HG03342 (cell line): Measurements from ENCODE around the gene GCH1.
"Not testable (repeated sequence)": the region's sequence is repeated elsewhere in the genome, so short reads cannot be mapped to it uniquely, and the experiment has no call there.

Source experiments
- ATAC-seq: cut with Tn5 transposase; IDR thresholded peaks from one replicate; pipeline ENCODE4 v1.9.1; 2021; ENCODE audit warnings: mild to moderate bottlenecking, moderate library complexity; ENCODE audit not compliant: unreplicated experiment

GCH1 gene

DNA sequence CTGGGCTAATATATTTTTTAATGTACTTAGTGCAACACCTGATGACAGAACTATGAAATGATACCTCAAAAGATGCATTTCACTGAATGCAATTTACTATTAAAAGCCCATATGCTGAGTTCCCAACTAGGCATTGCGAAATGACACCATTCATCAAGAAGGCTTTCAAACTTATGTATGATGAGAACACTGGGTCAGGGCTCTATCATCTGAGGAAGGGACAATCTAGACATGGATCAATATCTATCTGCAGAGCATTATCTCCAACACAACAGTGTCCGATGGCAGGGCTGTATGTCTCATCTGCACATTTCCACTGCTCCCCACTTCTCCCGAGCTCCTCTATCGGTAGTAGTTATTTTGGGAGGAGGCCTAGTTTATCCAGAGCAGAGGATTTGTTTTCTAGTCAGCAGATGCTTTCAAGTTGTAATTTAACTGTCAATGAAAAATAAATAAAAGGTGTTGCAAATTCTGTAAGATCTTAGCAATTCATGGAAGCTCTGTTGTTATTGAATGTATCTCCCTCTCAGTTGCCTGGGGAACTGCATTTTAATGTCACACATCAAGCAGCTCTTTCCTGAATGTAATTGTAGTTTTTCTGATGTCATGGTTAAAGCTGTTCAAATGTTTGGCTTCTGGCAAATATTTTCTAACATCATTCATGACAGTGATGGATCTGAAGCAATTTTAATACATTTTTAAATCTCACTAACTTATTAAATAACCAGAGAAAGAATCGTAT, 7.4 kb upstream of the GCH1 start:
- ATAC-seq: no peak

DNA sequence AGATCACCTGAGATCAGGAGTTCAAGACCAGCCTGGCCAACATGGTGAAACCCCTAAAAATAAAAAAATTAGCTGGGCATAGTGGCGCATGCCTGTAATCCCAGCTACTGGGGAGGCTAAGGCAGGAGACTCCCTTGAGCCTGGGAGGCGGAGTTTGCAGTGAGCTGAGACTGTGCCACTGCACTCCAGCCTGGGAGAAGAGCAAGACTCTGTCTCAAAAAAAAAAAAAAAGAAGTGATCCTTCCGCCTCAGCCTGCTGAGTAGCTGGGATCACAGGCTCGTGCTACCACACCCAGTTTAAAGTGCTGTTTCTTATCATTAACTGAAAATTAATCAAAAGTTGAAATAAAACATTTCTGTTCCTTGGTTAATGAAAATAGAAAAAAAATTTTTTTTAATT, 6.3 kb upstream of the GCH1 start:
- not testable (repeated sequence) for ATAC-seq

DNA sequence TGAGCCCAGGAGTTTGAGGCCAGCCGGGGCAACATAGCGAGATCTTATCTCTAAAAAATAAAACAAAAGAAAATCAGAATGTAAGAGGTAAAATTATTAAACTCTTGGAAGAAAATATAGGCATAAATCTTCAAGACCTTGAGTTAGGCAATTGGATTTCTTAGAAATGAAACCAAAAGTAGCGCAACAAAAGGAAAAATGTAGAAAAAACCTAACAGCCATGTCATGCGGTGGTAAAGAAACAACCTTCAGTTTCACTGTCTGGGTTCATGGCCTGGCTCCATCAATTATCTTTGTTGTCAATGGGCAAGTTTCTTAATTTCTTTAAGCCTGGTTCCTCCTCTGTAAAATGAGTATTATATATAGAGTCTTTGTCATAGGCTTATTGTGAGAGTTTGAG, 5.6 kb upstream of the GCH1 start:
- ATAC-seq: no peak

DNA sequence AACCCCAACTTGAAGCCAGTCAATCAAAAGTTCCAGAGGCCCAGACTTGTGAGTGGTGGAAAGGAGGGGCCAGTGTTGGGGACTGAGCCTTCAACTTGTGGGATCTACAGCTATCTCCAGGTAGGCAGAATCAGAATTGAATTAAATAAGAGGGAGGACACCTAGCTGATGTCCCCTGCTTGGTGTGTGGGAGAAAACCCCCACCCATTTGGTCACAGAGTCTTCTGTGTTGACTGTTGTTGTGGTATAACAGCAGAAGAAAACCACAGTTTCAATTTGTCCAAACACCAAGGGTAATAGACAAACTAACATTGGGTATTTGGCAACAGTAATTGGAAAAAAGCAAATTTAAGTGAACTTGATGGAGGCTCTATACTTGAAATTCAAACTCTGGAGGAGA, 3.4 kb upstream of the GCH1 start:
- ATAC-seq: no peak

DNA sequence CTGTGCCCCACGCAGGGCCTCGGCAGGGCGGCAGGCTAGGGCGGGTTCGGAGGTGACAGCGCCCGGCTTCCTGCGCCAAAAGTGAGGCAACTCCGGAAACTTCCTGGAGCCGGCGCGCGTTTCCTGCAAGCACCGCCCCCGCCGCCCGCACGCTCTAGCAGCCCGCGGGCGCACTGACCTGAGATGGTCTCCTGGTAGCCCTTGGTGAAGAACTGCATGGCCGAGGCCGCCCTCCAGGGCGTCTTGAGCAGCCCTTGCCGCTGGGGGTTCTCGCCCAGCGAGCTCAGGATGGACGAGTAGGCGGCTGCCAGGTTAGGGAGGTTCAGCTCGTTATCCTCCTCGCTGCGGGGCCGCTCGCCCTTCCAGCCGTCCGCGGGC, 494 bp downstream of the GCH1 start:
- peak; percentile 54 for ATAC-seq

DNA sequence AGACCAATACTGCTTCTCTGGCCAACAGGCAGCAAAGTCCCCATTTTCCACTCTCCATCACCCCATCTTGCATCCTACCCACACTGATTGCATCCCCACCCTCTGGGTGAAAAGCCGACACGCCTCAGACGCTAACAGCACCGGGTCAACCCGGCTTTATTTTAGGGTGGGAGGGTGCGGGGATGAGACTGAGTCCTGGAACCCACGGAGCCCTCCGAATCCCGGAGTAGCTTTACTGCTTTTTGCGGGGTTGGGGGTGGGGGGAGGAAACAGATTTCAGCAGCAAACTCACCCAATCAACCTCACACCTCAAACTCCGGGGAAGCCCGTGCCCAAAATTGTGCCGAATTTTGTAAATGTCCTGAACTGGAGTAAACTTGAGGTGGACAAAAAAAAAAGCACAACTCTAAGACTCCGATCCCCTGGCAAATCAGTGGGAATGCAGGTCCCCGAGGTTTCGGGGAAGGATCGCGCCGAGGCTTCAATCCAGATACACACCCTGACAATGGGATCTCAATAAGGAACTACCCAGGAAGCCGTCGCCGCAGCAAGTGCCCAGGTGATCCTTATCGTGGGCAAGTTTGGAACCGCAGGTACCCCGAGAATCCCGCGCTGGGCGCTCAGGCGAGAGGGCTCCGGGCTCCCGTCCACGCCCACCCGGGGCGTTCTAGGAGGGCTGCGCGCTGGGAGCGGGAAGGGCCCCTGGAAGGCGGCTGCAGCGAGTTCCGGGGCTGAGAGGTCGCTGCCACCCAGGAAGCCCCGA, 1.1 kb downstream of the GCH1 start:
- ATAC-seq: no peak

DNA sequence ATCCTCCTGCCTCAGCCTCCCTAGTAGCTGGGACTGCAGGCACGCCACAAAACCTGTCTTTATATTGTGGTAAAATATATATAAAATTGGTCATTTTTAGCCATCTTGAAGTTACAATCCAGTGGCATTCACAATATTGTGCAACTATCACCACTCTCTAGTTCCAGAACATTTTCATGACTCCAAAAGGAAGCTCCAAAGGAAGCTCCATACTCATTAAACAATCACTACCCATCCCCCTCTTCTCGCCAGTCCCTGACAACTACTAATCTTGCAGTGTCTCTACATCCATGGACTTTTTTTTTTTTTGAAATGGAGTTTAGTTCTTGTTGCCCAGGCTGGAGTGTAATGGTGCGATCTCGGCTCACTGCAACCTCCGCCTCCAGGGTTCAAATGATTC, 3.1 kb downstream of the GCH1 start:
- no peak for ATAC-seq

GRCh38 chr14:54897809-54898555, 4.6 kb downstream of the GCH1 start:
- not testable (repeated sequence) for ATAC-seq

GRCh38 chr14:54895683-54896082, 6.9 kb downstream of the GCH1 start:
- ATAC-seq: no peak

DNA sequence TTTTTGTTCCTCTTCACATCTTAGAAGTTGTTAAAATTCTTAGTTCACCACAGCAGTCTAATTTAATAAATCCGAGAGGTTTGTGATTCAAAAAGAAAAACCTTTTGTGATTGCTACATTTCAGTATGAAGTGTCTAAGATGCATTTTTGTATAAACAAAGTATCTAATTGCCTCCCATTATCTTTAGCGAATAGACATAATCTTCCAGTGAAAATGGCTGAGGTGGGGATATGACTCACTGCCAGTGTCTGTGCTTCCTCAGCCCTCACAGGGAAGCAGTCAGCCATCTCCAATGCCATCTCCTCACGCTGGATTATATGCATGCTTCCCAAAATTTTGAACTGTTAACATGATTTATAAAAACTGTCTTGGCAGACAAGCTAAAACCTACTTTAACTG, 7.6 kb downstream of the GCH1 start:
- ATAC-seq: no peak

DNA sequence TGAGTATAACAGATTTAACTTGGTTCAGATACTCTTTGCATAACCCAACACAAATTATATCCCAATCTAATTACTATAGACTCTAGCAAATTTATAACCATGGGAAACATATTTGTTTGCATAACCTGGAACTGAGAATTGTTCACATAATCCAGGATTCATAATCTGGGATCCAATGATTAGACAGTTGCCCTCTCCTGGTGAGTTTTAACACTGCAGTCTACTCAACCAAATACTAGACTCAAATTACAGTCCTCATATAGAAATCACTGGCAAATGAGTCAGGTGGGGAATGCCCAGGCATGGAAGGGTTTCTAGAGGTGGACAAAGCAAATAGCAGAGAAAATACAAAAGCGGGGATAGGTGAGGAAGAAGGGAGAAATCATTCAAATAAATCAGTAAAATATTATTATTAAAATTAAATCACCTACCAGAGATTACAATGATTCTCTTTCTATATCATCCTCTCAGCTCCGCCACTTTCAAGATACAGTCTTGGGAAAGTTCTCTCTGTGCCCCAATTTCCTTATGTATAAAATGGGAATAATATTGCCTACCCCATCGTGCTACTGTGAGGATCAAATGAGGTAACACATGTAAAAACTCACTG, 9.4 kb downstream of the GCH1 start:
- ATAC-seq: no peak

DNA sequence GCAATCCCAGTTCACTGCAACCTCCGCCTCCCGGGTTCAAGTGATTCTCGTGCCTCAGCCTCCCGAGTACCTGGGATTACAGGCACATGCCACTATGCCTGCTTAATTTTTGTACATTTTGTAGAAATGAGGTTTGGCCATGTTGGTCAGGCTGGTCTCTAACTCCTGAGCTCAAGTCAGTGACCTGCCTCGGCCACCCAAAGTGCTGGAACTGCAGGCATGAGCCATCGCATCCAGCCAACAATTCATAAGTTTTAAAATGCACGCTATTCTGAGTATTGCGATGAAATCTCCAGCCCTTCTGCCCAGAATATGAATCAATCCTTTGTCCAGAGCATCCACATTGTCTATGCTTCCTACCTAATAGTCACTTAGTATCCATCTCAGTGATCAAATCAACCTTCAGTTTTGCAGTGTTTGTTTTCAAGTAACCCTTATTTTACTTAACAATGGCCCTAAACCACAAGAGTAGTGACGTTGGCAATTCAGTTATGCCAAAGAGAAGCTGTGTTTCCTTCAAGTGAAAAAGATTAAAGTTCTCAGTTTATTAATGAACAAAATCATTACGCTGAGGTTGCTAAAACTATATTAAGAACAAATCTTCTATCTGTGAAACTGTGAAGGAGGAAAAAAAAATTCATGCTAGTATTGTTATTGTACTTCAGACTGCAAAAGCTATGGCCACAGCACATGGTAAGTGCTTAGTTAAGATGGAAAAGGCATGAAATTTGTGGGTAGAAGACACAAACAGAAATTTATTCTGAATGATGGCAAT, 11.0 kb downstream of the GCH1 start:
- ATAC-seq: no peak

DNA sequence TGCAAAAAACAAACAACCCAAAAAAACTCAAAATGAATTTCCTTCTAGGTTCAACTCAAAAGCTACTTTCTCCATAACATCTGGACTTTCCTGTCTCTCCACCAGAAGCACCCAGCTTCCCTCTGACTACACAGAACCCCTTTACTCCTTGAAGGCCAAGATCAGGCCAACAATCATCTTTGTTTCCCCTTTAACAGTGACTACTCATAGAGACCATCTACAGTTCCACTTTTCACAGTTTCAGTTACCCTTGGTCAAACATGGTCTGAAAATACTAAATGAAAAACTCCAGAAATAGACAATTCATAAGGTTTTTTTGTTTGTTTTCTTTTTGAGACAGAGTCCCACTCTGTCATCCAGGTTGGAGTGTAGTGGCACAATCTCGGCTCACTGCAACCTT, 11.8 kb downstream of the GCH1 start:
- ATAC-seq: peak; percentile 90

DNA sequence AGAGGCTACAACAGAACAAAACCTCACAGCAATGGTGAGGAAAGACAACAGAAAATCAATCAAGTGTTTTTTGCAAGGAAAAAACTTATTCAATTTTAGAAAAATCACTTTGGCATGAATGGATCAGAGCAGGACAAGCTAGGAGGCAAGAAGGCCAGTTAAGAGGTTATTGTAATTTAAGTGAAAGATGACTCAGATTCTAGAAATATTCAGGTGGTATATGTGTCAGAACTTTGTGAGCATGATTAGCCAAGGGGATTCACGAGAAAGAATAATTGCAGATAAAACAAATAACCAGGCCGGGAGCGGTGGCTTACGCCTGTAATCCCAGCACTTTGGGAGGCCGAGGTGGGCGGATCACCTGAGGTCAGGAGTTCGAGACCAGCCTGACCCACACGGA, 12.7 kb downstream of the GCH1 start:
- ATAC-seq: no peak

DNA sequence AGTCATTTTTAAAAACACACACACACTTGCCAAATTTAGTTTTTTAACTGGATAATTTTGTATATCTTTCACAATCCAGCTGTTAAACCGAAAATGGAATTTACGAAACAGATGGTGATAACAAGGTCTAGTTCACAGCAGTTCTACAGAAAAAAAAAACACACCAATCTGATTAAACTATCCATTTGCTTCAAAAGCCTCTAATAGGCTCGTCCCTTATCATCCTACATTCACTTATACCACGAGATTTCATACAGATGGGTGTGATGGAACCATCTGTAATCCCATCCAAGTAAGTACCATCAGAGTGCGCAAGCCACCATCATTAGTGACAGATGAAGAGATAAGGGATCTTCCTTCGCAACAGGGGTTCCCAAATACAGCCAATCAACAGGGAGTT, 20.1 kb downstream of the GCH1 start:
- no peak for ATAC-seq

GRCh38 chr14:54881761-54882401, 20.7 kb downstream of the GCH1 start:
- peak; percentile 30 for ATAC-seq

DNA sequence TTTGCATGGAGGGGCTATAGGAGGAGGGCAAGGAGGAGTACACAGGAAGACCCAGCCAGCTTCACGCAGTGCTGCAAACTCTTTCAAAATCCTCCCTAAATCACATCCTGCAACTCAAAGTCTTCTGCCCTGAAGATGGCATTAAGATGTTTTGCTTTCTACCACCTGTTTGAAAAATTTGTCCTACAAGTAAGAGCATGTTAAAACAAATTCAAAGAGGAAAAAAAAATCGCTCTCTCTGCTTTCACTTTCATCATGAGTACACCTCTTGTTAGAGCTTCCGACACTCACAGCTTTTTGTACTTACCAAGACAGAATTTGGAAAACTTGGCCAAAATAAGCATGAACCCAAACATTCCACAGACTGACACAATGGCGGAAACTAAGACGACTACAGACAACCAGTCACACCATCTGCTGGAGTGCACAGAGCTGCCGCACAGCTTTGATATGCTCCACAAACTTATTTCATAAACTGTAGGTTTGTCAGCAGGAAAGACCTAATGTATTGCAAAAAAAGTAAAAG, 21.3 kb downstream of the GCH1 start:
- peak; percentile 63 for ATAC-seq

- ATAC-seq: no peak
These were observed 25.0 kb downstream of the GCH1 start for GRCh38 chr14:54877703-54878021.

GRCh38 chr14:54877015-54877702, 25.5 kb downstream of the GCH1 start:
- ATAC-seq: no peak
